Omental fat pad (tissue), 4 donors: Measurements from ENCODE around the gene COL4A5. TPM values are rescaled to one million over a fixed set of nuclear protein-coding genes. Genes with fewer than 3 reads are reported as not detected.

ENCODE experiments used
- ATAC-seq: fragments of 150-250 bp; one replicate; pipeline ENCODE4 v1.9.1; 2016; ENCODE audit warnings: mild to moderate bottlenecking, moderate library complexity; ENCODE audit not compliant: low FRiP score
- DNase-seq: peaks from one replicate; pipeline ENCODE4 v3.0.0-alpha.2; 2019; ENCODE audit warnings: low spot score
- CTCF ChIP-seq, 3 donors: fragments of 450-650 bp; IDR thresholded peaks; one replicate each; pipeline ENCODE4 v1.5.1; 2016 to 2017; ENCODE audit warnings: antibody characterized with exemption in 3 of 3, mild to moderate bottlenecking in 3 of 3, moderate library complexity in 2 of 3
- total RNA-seq, 4 donors: library from RNA; depleted of rRNA; stranded (reverse); fragments of >200 nt; gene quantifications; one replicate each; pipeline ENCODE4 v1.1.0, GENCODE V29; 2016

COL4A5 gene
- total RNA-seq, 4 donors from 2014 or later = 7.0 to 29.7 (median 10.7) TPM

- DNase-seq (no peak), ATAC-seq (no peak)
- TF ChIP-seq CTCF (IDR thresholded peaks at IDR 0.05) = no peak
These were observed 4.4 kb upstream of the COL4A5 start for GRCh38 chrX:108435261-108435660.

DNA sequence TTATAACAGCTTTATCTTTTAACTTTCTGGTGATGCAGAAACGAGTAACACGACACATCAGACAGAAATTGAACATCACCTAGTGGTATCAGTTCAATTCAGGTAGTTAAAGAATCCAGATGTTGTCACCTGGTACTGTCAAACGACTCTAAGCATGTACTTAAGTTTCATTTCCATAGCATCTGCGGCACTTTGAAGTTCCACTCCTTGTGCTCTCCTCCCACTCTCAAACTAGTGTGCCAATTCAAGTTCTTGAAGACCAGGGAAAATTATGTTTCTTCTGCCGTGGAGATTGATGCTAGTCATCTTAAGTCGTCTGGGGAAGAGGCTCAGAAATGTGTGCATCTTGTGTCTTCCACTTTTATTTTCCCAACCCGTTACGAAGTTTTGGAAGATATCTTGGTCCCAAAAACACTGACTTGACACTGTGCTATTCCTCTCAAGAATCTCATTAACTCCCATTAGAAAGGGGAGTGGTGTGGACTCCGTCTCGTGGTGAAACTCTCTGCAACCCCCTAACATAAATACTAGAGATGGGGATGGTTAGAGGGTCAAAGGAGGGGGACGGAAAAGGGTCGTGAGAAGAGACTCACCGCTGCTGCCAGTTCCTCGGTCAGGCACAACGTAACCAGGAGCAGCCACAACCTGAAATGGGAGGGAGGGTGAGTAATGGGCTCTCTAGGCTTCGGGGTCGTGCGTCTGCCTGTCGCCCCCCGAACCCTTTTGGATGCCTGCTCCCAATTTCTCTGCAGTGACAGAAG lies 2.1 kb upstream of the COL4A5 start:
- no peak for TF ChIP-seq CTCF (IDR thresholded peaks at IDR 0.05)
- DNase-seq = no peak
- ATAC-seq = peak; percentile 20

DNA sequence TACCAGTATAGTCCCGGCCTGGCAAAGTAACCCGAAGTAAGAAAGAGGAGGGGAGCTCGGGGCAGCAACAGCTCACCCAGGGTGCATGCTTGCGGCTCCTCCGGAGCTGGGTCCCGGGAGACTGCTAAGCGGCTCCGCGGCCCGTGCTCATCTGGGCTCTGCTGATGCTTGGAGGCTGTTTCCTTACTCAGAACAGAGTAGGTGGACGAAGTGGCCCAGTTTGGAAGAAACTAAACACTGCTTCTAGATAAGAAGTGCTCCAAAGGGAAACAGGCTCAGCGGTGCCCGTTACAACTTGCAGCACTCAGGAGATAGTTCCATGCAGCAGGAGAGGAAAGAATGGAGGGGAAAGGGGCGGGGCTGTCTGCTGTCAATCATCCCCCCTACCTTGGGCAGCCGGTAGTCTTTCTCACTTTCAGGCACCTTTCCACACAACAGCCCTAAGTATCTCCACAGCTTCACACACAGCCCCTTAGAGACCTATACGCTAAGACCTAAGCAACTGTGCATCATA lies 1.5 kb upstream of the COL4A5 start, which contains the start of gene COL4A6:
Gene COL4A6, minus strand, starts transcription at position 313 of the 514 bp plus-strand sequence. Its CDS starts 226 bp downstream, at position 87.
- ATAC-seq = peak; percentile 26
- DNase-seq = no peak

DNA sequence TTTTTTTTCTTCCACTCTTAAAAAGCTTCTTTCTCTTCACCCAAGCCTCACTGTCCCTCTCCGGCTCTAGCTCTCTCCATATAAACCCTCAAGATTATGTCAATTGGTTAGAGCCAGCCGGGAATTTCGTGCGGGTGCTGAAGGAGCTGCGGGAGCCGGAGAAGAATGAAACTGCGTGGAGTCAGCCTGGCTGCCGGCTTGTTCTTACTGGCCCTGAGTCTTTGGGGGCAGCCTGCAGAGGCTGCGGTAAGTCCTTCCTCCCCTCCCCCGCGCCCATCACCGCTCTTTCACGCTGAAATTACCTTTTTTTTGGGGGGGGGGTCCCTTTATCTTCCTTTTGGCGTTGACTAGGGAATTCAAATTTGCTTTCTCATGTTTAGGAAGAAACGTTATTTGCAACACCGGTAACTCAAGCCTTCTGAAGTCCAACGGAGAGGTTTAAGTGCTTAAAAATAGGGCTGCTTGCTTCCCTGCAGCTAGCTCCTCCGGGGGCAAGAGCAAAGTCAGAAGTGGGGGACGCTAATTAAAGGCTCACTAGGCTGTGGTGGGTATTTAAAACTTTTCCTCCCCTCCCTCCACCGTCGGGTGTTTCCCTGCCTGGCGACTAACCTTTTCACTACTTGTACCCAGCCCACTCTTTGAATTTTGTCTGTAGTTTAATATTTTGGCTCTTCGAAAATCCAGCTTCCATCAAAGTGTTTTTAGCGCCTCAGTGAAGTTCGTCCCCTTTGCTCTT lies 491 bp downstream of the COL4A5 start:
- DNase-seq (no peak), ATAC-seq (peak; percentile 42)
- no peak for TF ChIP-seq CTCF (IDR thresholded peaks at IDR 0.05)

More for the DNA sequence above, 1.5 kb upstream of the COL4A5 start, which contains the start of gene COL4A6:
- TF ChIP-seq CTCF (IDR thresholded peaks at IDR 0.05) = no peak

- ATAC-seq = no peak
- DNase-seq = no peak
- no peak for TF ChIP-seq CTCF (IDR thresholded peaks at IDR 0.05)
These were observed 3.3 kb downstream of the COL4A5 start for GRCh38 chrX:108442901-108443464.

DNA sequence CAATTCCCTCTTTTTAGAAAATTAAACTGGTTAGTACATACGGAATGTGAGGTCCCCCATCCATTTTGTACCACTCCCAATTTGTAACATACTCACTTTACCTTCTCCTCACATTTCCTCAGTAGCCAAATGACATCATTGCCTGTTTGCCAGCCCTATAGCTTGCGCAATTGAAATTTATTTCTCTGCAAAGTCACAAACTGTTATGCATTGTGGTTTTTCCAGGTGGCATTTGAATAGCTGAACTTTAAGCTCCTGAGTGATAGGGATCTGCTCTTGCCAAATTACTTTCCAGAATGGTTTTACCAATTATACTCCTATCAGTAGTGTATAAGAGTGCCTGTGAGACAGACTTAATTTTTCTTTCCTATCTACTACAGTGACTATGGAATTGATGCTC lies 7.7 kb downstream of the COL4A5 start:
- TF ChIP-seq CTCF (IDR thresholded peaks at IDR 0.05) = no peak
- ATAC-seq (no peak), DNase-seq (no peak)
